Liver (tissue), 3 donors: ENCODE results near the gene SKOR1.

Source experiments
- EGR1 ChIP-seq, 2 donors: IDR thresholded peaks; 2 replicates each; pipeline ENCODE4 v1.6.1; 2016 to 2018; ENCODE audit warnings: antibody characterized with exemption in 2 of 2, low read depth in 2 of 2
- FOXA2 ChIP-seq: IDR thresholded peaks from 2 replicates; pipeline ENCODE4 v1.6.1; 2016; ENCODE audit warnings: antibody characterized with exemption
- GABPA ChIP-seq, 2 donors: IDR thresholded peaks in 1 of 2; conservative IDR thresholded peaks in 1 of 2; 2 replicates each; pipeline ENCODE4 v1.6.1; 2016; ENCODE audit warnings: antibody characterized with exemption in 2 of 2, mild to moderate bottlenecking in 1 of 2, moderate library complexity in 1 of 2
- JUND ChIP-seq, 2 donors: IDR thresholded peaks; 2 replicates each; pipeline ENCODE4 v1.6.1; 2016; ENCODE audit warnings: antibody characterized with exemption in 2 of 2
- MAX ChIP-seq: IDR thresholded peaks from 2 replicates; pipeline ENCODE4 v1.6.1; 2016; ENCODE audit warnings: antibody characterized with exemption
- RAD21 ChIP-seq, 2 donors: IDR thresholded peaks; 2 replicates each; pipeline ENCODE4 v1.6.1; 2016; ENCODE audit warnings: antibody characterized with exemption in 2 of 2, mild to moderate bottlenecking in 2 of 2
- REST ChIP-seq: IDR thresholded peaks from 2 replicates; pipeline ENCODE4 v1.6.1; 2016; ENCODE audit warnings: antibody characterized with exemption, mild to moderate bottlenecking
- SP1 ChIP-seq: IDR thresholded peaks from 2 replicates; pipeline ENCODE4 v1.6.1; 2018; ENCODE audit warnings: antibody characterized with exemption, mild to moderate bottlenecking
- TF ChIP-seq, protein P1 (sequence below): fragments of 150-350 bp; IDR thresholded peaks from 2 replicates; pipeline ENCODE4 v1.5.1; 2017; ENCODE audit warnings: improper control_type of control experiment, low read depth, low read length; ENCODE audit not compliant: missing input control
- TF ChIP-seq, protein P2 (sequence below): IDR thresholded peaks from 2 replicates; pipeline ENCODE4 v1.6.1; 2016; ENCODE audit warnings: antibody characterized with exemption
- donor health status: healthy.
- donor health status: healthy.

- no peak for TF ChIP-seq RAD21 (IDR thresholded peaks at IDR 0.05)
- no peak for TF ChIP-seq EGR1 (IDR thresholded peaks at IDR 0.05; ENCODE audit: low read depth in 2 of 2)
- no peak for TF ChIP-seq MAX
- TF ChIP-seq, protein P1, sequence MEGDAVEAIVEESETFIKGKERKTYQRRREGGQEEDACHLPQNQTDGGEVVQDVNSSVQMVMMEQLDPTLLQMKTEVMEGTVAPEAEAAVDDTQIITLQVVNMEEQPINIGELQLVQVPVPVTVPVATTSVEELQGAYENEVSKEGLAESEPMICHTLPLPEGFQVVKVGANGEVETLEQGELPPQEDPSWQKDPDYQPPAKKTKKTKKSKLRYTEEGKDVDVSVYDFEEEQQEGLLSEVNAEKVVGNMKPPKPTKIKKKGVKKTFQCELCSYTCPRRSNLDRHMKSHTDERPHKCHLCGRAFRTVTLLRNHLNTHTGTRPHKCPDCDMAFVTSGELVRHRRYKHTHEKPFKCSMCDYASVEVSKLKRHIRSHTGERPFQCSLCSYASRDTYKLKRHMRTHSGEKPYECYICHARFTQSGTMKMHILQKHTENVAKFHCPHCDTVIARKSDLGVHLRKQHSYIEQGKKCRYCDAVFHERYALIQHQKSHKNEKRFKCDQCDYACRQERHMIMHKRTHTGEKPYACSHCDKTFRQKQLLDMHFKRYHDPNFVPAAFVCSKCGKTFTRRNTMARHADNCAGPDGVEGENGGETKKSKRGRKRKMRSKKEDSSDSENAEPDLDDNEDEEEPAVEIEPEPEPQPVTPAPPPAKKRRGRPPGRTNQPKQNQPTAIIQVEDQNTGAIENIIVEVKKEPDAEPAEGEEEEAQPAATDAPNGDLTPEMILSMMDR = no peak
- TF ChIP-seq SP1 = no peak
- TF ChIP-seq GABPA (IDR thresholded peaks at IDR 0.05 in 1 of 2, conservative IDR thresholded peaks at IDR 0.05 in 1 of 2) = no peak
- TF ChIP-seq, protein P2, sequence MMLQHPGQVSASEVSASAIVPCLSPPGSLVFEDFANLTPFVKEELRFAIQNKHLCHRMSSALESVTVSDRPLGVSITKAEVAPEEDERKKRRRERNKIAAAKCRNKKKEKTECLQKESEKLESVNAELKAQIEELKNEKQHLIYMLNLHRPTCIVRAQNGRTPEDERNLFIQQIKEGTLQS = no peak
- TF ChIP-seq REST = no peak
- TF ChIP-seq FOXA2 = no peak
- no peak for TF ChIP-seq JUND (IDR thresholded peaks at IDR 0.05)
These were observed 40.5 kb downstream of the SKOR1 start for GRCh38 chr15:67865766-67866165.
